GM12891 (cell line): ENCODE results near the gene CIAO3.

Experiments
- DNase-seq: peaks from one replicate; pipeline ENCODE4 v3.0.0; 2011; ENCODE audit warnings: low spot score; ENCODE audit not compliant: insufficient read length
- FAIRE-seq: peaks from 2 replicates; lab custom pipeline; 2011; peaks lifted over from hg19 to GRCh38; lab: Jason Lieb, UNC
- PAX5 ChIP-seq: IDR thresholded peaks from 2 replicates; pipeline ENCODE4 v1.6.1; 2011; ENCODE audit warnings: low read length, moderate library complexity, mild to moderate bottlenecking; ENCODE audit not compliant: insufficient read depth, severe bottlenecking
- POLR2A ChIP-seq: IDR thresholded peaks from 2 replicates; pipeline ENCODE4 v1.6.1; 2011; ENCODE audit warnings: low read depth, low read length, control low read depth
- POLR2AphosphoS5 ChIP-seq: IDR thresholded peaks from 2 replicates; pipeline ENCODE4 v1.6.1; 2011; ENCODE audit warnings: low read depth, low read length, control low read depth
- POU2F2 ChIP-seq: IDR thresholded peaks from 2 replicates; pipeline ENCODE4 v1.6.1; 2011; ENCODE audit warnings: low read depth, mild to moderate bottlenecking, control low read depth, low read length, moderate library complexity
- SPI1 ChIP-seq: IDR thresholded peaks from 2 replicates; pipeline ENCODE4 v1.6.1; 2011; ENCODE audit warnings: low read depth, low read length, control low read depth
- TAF1 ChIP-seq: IDR thresholded peaks from 2 replicates; pipeline ENCODE4 v1.6.1; 2011; ENCODE audit warnings: low read depth, low read length, control low read depth

The CIAO3 gene

DNA sequence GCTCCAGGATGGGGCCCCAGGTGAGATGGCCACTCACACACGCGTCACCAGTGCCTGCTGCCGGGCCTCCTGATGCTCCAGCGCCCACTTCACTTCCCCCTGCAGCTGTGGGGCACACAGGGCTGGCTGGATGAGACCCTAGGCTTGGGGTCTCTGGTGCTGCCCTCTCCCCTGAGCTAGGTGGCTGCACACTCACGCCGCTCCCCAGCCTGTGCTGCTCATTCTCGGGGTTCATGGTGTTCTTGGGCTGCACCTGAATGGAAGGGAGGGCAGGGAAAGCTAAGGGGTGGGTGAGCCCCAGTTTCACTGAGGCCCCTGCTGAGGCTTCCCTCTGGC lies 15.8 kb downstream of the CIAO3 start:
- no peak for FAIRE-seq
- TF ChIP-seq POLR2AphosphoS5 (no peak), TAF1 (no peak), POLR2A (no peak), PAX5 (no peak), POU2F2 (no peak), SPI1 (no peak)
- DNase-seq, result no peak

DNA sequence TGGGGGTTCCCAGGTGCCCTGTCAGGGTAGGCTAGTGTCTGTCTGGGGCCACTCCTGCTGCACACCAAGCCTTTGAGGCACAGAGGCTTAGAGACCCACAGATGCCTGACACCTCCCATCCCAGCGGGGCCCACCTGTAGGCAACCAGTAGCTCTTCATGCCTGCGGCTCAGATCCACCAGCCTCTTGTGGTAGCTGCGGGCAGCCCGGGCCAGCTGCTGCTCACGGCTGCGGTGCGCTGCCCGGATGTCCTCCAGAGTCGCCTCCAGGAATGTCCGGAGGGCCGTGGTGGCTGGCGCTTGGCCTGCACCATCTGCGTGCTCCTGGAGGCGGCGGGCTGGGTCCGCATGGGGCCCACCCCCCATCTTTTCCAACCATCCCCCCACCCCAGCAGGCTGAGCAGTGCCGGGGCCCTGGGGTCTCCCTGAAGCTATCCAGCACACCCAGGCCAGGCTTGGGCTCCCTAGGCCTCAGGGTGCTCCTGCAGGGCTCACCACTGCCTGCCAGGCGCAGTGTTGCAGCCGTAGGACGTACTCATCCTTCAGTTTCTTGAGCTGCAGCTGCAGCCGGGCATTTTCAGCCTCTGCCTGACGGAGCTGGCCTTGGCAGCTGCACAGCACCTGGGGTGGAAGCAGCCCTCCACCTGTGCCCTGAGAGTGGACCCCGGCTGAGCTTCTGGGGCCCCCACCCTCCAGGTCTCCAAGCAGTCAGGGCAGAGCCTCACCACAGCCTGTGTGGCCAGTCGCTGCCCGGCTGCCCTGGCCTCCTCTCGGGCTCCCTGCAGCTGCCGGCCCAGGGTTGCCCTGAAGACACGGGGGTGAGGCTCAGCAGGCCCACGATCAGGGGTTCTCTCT lies 16.4 kb downstream of the CIAO3 start:
- TF ChIP-seq POLR2AphosphoS5 (no peak), POU2F2 (no peak), POLR2A (no peak), PAX5 (no peak), SPI1 (no peak), TAF1 (no peak)
- DNase-seq, result no peak
- no peak for FAIRE-seq

DNA sequence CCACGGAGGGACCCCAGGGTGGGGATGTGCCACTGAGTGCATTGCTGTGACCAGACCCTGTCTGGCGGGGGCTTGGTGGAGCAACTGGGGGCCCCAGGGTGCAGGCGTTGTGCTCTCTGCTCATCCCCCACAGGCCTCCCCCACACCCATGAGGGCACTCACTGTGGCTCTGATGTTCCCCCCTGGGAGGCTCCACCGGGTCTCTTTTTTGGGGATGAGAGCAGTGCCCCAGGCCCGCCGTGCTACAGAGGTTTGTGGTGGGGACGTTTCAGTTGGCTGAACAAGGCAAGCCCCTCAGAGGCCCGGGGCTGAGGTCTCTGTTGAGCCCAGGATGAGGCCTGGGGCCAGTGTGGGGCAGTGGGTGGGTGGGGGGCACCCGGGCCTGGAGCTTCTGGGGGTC lies 17.1 kb downstream of the CIAO3 start:
- TF ChIP-seq POU2F2 (no peak), POLR2AphosphoS5 (no peak), POLR2A (no peak), PAX5 (no peak), TAF1 (no peak), SPI1 (no peak)
- FAIRE-seq, result no peak
- DNase-seq, result no peak

DNA sequence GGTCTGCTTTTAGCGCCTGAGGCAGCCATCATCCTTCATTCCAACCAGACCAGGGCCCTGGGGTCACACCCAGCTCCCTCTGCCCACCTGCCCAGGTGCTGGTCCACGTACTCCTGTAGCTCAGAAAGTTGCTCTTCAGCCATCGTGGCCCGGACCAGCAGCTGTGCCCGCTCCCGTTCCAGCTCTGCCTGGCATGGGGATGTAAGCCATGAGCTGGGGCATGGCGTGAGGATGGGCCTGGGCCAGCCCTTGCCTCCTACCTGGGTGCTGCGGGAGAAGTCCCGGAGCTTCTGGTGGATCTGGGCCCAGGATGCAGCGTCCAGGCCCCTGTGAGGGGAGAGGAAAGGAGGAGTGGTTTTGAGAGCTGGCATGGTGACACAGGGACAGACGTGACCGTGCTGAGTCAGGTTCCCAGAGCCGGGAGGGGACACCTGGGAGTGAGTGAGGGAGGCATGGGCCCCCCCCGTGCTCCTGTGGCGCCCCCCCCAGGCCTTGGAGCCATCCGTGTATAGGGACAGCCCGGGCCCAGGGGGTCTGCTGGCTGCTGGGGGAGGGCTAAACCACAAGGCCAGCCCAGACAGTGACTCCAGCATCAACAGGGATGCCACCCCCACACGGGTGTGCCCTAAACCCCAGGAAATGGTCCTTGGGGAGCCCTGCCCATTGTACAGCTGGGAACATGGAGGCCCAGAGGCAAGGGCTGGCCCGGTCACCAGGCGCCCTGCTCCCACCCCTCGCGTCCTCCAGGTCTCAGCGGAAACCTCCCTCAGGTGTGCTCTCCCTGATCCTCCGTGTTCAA lies 17.8 kb downstream of the CIAO3 start:
- FAIRE-seq (no peak), DNase-seq (no peak)
- TF ChIP-seq TAF1, result no peak
- TF ChIP-seq SPI1, result no peak
- no peak for TF ChIP-seq POLR2AphosphoS5
- no peak for TF ChIP-seq POLR2A
- no peak for TF ChIP-seq POU2F2
- no peak for TF ChIP-seq PAX5

DNA sequence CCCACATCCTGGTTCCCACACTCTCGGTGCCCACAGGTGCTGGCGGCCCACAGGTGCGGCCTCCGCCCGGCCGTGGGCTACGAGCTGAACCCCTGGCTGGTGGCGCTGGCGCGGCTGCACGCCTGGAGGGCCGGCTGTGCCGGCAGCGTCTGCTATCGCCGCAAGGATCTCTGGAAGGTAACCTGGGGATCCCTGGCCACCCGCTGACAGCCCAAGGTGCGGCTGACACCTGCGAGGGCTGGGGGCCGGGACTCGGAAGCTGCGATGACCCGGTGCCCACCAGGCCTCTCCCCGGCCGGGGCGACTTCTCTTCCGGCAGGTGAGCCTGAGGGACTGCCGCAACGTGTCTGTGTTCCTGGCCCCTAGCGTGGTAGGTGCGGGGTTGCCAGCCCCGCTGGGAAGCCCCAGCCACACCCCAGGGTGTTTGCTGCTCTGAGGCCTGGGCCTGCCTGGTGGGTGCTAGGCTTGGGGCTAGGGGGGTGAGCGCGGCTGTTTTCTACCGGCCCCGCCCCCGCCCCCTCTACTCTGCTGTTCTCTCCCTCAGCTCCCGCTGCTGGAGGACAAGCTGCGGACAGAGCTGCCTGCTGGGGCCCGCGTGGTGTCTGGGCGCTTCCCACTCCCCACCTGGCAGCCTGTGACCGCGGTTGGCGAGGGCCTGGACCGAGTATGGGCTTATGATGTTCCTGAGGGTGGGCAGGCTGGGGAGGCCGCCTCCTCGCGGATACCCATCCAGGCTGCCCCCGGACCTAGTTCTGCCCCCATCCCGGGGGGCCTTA lies 18.8 kb downstream of the CIAO3 start:
- FAIRE-seq (no peak), DNase-seq (no peak)
- no peak for TF ChIP-seq TAF1
- TF ChIP-seq PAX5, result no peak
- TF ChIP-seq SPI1, result no peak
- TF ChIP-seq POU2F2, result no peak
- no peak for TF ChIP-seq POLR2A
- TF ChIP-seq POLR2AphosphoS5, result no peak

DNA sequence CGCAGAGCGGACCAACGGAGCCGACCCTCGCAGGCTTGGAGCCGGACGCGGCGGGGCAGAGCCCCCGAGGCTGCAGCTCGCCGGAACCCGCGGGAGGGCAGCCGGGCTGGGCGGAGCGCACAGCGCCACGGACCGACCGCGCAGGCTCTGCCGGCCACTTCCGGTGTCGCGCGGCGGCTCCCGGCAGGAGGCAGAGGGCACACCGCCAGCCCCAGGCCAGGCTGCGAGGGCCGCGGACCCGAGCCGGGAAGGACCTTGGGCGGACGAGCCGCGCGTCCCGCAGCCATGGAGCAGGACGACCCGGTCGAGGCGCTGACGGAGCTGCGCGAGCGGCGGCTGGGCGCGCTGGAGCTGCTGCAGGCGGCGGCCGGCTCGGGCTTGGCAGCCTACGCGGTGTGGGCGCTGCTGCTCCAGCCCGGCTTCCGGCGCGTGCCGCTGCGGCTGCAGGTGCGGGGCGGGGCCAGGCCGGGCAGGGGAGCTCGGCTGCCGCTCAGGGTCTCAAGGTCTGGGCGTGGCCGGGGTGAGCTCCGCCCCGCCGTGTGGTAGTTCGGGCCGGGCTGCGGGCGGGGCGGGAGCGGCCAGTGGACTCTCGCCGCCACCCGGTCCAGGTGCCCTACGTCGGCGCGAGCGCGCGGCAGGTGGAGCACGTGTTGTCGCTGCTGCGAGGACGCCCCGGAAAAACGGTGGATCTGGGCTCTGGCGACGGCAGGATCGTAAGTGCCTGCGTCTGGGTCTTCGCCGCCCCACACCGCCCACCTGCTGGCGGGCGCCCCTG lies 19.6 kb downstream of the CIAO3 start, which contains the start of gene ANTKMT:
Gene ANTKMT, plus strand, starts transcription at position 157 of the 775 bp plus-strand sequence. Its CDS starts 129 bp downstream, at position 286.
- FAIRE-seq (peak; percentile 99), DNase-seq (peak; percentile 98)
- TF ChIP-seq POU2F2, result peak; percentile 71; the same call in 1 of the 2 replicates
- peak; percentile 85 for TF ChIP-seq POLR2A
- TF ChIP-seq SPI1, result no peak
- 0 out of 2 replicates have a peak, but pooled peaks have one; percentile 54 for TF ChIP-seq TAF1
- TF ChIP-seq POLR2AphosphoS5, result peak; percentile 85
- TF ChIP-seq PAX5, result peak; percentile 36

DNA sequence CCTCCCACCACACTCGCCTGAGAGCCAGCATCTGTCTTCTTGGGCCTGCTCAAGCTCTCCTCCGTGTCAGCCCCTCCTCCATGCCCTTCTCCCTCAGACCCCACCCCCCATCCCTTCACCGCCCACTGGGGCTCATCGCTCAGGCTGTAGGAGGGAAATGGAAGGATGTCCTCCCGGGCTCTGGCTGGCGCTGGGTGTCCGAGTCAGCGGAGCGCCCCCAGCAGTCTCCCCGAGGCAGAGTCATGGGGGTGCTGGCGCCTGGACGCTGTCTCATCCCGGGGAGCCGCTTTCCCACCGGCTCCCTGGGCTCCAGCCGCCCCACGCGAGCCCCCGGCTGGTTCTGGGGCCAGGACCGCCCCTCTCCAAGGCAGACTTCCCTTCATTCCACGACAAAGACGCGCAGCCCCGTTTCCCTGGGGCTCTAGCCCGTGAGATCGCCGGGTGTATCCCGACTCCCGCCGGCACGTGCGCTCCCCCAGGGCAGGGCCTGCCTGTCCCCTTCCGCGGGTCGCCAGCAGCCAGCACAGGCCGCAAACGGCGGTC lies 20.3 kb downstream of the CIAO3 start:
- TF ChIP-seq SPI1 (no peak), POLR2A (no peak), POU2F2 (no peak), POLR2AphosphoS5 (no peak), PAX5 (no peak), TAF1 (no peak)
- FAIRE-seq (no peak), DNase-seq (peak; percentile 70)

DNA sequence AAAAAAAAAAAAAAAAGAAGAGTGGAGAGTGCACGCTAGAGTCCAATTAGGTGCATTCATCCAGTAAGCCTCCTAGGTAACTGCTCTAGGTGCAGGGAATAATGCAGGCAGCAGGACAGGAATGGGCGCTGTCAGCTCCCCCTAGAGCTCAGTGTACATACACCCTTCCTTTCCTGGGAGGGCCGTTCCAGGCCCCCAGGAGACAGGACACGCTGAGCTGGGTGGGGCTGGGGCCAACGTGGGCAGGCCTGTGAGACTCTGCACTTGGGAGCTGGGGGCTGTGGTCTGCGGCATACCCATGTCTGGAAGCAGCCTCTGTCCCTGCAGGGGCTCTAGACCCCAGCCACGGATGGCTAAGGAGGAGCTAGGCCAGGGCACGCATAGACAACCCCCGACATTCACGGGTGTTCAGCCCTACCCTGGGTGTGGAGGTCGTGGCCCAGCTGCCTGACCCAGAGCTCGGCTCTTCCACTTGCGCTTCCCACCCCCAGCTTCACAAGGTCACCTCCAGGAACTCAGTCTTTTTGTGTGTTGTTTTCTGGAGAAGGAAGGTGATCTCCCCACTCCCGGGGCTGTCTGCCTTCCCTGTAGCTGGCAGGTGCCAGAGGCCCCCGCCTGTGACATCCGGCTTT lies 20.9 kb downstream of the CIAO3 start:
- FAIRE-seq, result peak; percentile 78
- TF ChIP-seq POLR2A (no peak), TAF1 (no peak), POLR2AphosphoS5 (no peak), POU2F2 (no peak), PAX5 (no peak), SPI1 (no peak)

More for the DNA sequence above, 20.9 kb downstream of the CIAO3 start:
- no peak for DNase-seq
